Stomach (tissue), 9 donors: Measurements from ENCODE around the gene MAST4. TPM values are rescaled to one million over a fixed set of nuclear protein-coding genes. Genes with fewer than 3 reads are reported as not detected.

Experiments used
- DNase-seq, 2 donors: peaks; one replicate each; pipeline versions ENCODE4 v3.0.0 to v3.0.0-alpha.2; 2013 to 2019
- H3K27ac ChIP-seq, 5 donors: fragments of 200-600 bp in 4 of 5; sonication (generic) in 4 of 5; one replicate each; pipeline ENCODE4 v1.5.1; 2013 to 2019; ENCODE audit warnings: mild to moderate bottlenecking in 1 of 5, moderate library complexity in 1 of 5
- H3K27me3 ChIP-seq, 3 donors: fragments of 200-600 bp; sonication (generic); one replicate each; pipeline ENCODE4 v1.5.1; 2017 to 2019; ENCODE audit warnings: mixed run types in 1 of 3
- H3K36me3 ChIP-seq, 4 donors: fragments of 200-600 bp; sonication (generic); 1 replicate in 3 of 4; 2 replicates in 1 of 4; pipeline ENCODE4 v1.5.1; 2016 to 2019
- H3K4me1 ChIP-seq, 4 donors: fragments of 200-600 bp; sonication (generic); one replicate each; pipeline ENCODE4 v1.5.1; 2016 to 2019
- H3K4me3 ChIP-seq, 4 donors: fragments of 200-600 bp; sonication (generic) in 3 of 4; one replicate each; pipeline ENCODE4 v1.5.1; 2016 to 2019; ENCODE audit warnings: mild to moderate bottlenecking in 1 of 4
- H3K9me3 ChIP-seq, 4 donors: fragments of 200-600 bp; sonication (generic); one replicate each; pipeline ENCODE4 v1.5.1; 2016 to 2019
- EP300 ChIP-seq: sonication (generic); formaldehyde crosslinking; IDR thresholded peaks from one replicate; pipeline ENCODE4 v1.6.1; 2017; ENCODE audit warnings: antibody characterized with exemption
- POLR2A ChIP-seq, 4 donors: fragments of 450-650 bp; IDR thresholded peaks; one replicate each; pipeline ENCODE4 v1.6.1; 2016; ENCODE audit warnings: antibody characterized with exemption in 4 of 4, control low read depth in 2 of 4, mild to moderate bottlenecking in 1 of 4, moderate library complexity in 1 of 4
- POLR2AphosphoS5 ChIP-seq, 3 donors: sonication (generic); formaldehyde crosslinking; IDR thresholded peaks; one replicate each; pipeline ENCODE4 v1.6.1; 2016; ENCODE audit warnings: antibody characterized with exemption in 3 of 3
- WGBS, 5 donors: extraction: QIAGEN DNeasy Blood & Tissue Kit in 3 of 5; methylation state at CpG; one replicate each; pipeline versions ENCODE4 v1.1.5 to v1.1.7; 2013 to 2018; 5-methylcytosine and 5-hydroxymethylcytosine counted together
- intact Hi-C: fragments of 100-400 bp; cut with DNase I; formaldehyde crosslinking; loops from one replicate; pipeline ENCODE4 v1.15.1; 2023; ENCODE audit warnings: low total_unique reads
- polyA plus RNA-seq, 3 donors: library from polyadenylated mRNA; stranded (reverse); fragments of 200-250 nt; gene quantifications; one replicate each; pipeline ENCODE4 v1.2.3, GENCODE V29; 2013
- total RNA-seq, 5 donors: library from RNA; depleted of rRNA; stranded (reverse); fragments of >200 nt; gene quantifications; one replicate each; pipeline versions ENCODE4 v1.1.0 to v1.2.3, GENCODE V29; 2014 to 2016
- TF ChIP-seq, protein P1 (sequence below), 7 experiments: fragments of 450-650 bp in 4 of 7; fragments of 200-600 bp in 3 of 7; sonication (generic) in 3 of 7; IDR thresholded peaks; one replicate each; pipeline ENCODE4 v1.5.1; 2016 to 2019; ENCODE audit warnings: antibody characterized with exemption in 7 of 7, control low read depth in 2 of 7, mild to moderate bottlenecking in 1 of 7
- donor health status: healthy with polysubstance abuse.
- donor health status: Bipolar disorder and iron deficiency.
- donor health status: healthy.

The MAST4 gene
- total and polyA plus RNA-seq, 8 donors = 1.5 to 52.5 (median 32.1) TPM

DNA sequence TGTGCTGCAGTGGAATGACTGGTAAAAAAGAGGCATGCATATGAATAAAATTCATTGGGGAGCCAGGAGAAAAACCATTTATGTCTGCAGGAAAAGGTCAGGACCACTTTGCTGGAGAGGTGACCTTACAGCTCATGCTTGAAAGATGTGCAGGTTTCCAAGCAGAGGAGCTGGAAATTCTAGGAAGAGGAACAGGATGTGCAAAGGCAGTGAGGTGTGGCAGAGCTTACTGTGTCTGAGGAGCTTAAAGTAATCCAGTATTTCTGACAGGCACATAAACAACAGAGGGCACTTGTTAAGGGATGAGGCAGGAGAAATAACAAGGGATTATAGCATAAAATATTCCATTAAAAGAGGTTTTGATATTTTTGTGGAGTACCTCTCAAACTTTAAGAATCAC lies 397.3 kb downstream of the MAST4 start:
- Histone ChIP-seq H3K4me1 (no peaks in the 10 kb centered on the region), H3K4me3 (no peak overlapping the region), H3K27me3 (no peaks in the 10 kb centered on the region), H3K27ac (no peak overlapping the region), H3K9me3 (no peaks in the 10 kb centered on the region), H3K36me3 (no peaks in the 10 kb centered on the region)
- TF ChIP-seq POLR2AphosphoS5 (IDR thresholded peaks at IDR 0.05) = no peak
- TF ChIP-seq POLR2A (IDR thresholded peaks at IDR 0.05) = no peak
- TF ChIP-seq EP300 = no peak
- TF ChIP-seq, protein P1, sequence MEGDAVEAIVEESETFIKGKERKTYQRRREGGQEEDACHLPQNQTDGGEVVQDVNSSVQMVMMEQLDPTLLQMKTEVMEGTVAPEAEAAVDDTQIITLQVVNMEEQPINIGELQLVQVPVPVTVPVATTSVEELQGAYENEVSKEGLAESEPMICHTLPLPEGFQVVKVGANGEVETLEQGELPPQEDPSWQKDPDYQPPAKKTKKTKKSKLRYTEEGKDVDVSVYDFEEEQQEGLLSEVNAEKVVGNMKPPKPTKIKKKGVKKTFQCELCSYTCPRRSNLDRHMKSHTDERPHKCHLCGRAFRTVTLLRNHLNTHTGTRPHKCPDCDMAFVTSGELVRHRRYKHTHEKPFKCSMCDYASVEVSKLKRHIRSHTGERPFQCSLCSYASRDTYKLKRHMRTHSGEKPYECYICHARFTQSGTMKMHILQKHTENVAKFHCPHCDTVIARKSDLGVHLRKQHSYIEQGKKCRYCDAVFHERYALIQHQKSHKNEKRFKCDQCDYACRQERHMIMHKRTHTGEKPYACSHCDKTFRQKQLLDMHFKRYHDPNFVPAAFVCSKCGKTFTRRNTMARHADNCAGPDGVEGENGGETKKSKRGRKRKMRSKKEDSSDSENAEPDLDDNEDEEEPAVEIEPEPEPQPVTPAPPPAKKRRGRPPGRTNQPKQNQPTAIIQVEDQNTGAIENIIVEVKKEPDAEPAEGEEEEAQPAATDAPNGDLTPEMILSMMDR (IDR thresholded peaks at IDR 0.05) = no peak
- intact Hi-C loops = no loop called here
- no peak for DNase-seq

DNA sequence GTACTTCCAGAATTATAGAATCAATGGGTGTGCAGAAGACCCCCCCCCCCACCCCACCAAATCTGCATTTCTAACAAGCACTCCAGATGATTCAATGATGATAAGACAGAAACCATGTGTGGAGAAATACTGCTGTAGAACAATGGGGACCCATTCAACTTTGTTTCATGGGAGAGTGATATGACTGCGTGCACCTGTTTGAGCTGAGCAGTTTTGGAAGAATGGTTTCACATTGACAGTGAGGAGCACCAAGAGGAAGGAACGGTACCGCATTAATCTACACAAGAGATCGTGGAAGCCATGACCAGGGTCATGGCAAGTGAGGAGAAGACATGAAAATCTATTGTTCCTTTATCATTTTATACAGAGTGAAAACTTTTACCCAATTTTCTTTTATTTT lies 397.7 kb downstream of the MAST4 start:
- Histone ChIP-seq H3K36me3 (no peaks in the 10 kb centered on the region), H3K9me3 (no peaks in the 10 kb centered on the region), H3K27ac (no peak overlapping the region), H3K4me1 (no peaks in the 10 kb centered on the region), H3K27me3 (no peaks in the 10 kb centered on the region), H3K4me3 (no peak overlapping the region)
- TF ChIP-seq, protein P1 (IDR thresholded peaks at IDR 0.05) = no peak
- TF ChIP-seq POLR2A (IDR thresholded peaks at IDR 0.05) = no peak
- TF ChIP-seq POLR2AphosphoS5 (IDR thresholded peaks at IDR 0.05) = no peak
- no peak for TF ChIP-seq EP300
- 60 to 81% (median 65%) methylated on average over 4 of the region's 4 CpGs for WGBS, 5 donors
- DNase-seq = no peak
- intact Hi-C loops = no loop called here

DNA sequence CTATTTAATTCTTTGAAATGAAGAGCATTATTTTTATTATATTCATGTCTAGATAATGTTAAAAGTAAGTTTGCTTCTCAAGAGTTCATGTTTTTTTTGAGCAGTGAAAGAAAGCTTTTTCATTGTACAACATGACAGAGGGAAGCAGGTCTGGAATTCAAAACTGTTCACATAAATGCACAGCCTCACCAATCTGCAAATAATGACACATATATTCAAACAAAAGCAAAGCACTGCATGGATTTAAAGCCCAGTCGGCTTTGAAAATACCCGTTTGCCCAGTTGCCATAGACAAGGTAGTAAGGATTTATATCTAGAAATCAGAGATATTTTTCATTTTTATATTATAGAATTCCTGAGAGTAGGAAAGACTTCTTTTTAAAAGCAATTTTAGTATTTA lies 398.6 kb downstream of the MAST4 start:
- no peaks in the 10 kb centered on the region for H3K4me1 ChIP-seq
- H3K9me3 ChIP-seq = no peaks in the 10 kb centered on the region
- H3K36me3 ChIP-seq = no peaks in the 10 kb centered on the region
- TF ChIP-seq POLR2AphosphoS5 (IDR thresholded peaks at IDR 0.05) (no peak), POLR2A (IDR thresholded peaks at IDR 0.05) (no peak), EP300 (no peak)
- TF ChIP-seq, protein P1 (IDR thresholded peaks at IDR 0.05) = no peak
- H3K4me3 ChIP-seq = no peak overlapping the region
- H3K27ac ChIP-seq = peak overlapping the region in 1 of 5 donors; percentile 40
- 35 to 62% (median 53%) methylated on average over 2 of the region's 2 CpGs for WGBS, 5 donors
- intact Hi-C loops = no loop called here
- peak in 1 of 2 donors; percentile 74 for DNase-seq
- H3K27me3 ChIP-seq = no peaks in the 10 kb centered on the region

DNA sequence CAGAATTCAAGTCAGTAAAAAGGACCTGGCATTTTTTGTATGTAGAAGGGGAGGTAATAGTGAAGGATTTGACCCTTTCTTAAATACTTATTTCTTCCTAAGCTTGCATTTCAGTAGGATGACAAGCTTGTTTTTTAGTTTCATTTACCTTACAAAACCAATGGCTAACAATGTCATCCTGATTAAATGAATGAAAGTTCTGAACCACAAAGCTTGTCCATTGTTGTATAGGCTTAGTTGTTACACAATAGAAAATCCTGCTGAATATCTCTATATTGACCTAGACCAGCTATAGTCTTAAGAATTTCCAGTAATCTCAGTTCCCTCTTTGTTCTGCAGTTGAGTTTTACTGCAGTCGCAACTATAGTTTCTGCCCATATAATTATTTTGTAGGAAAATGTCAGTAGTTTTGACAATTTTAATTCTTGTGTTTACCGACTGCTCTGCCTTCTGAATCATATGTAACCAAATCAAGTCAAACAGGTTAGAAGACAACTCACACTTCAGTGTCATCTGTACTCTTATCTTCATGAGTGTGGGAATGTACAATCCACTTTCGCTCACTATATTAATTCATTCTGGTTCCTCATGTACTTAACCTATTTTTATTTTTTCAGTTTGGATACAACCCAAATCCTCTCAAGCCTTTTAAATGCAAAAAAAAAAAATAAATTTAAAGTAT lies 404.7 kb downstream of the MAST4 start:
- Histone ChIP-seq H3K27ac (no peak overlapping the region), H3K36me3 (no peaks in the 10 kb centered on the region), H3K27me3 (no peaks in the 10 kb centered on the region), H3K4me3 (no peak overlapping the region), H3K4me1 (peaks cover 9 to 26% (median 19%) of the 10 kb centered on the region in 4 donors), H3K9me3 (no peaks in the 10 kb centered on the region)
- intact Hi-C loops = no loop called here
- TF ChIP-seq POLR2AphosphoS5 (IDR thresholded peaks at IDR 0.05) (no peak), EP300 (no peak), POLR2A (IDR thresholded peaks at IDR 0.05) (no peak)
- TF ChIP-seq, protein P1 (IDR thresholded peaks at IDR 0.05) = no peak
- WGBS, 5 donors = 82 to 95% (median 94%) methylated on average over 3 of the region's 3 CpGs
- no peak for DNase-seq
